Erythroblast (primary cell): ENCODE results near the gene PDCD1LG2.

ENCODE experiments used
- GATA1 ChIP-seq: IDR thresholded peaks from 2 replicates; pipeline ENCODE4 v1.6.1; 2011; ENCODE audit warnings: low read depth, mild to moderate bottlenecking, control low read depth, low read length, moderate library complexity
- POLR2A ChIP-seq: IDR thresholded peaks from 2 replicates; pipeline ENCODE4 v1.6.1; 2011; ENCODE audit warnings: mild to moderate bottlenecking, low read length

GRCh38 chr9:5612185-5612530 lies 101.8 kb downstream of the PDCD1LG2 start:
- TF ChIP-seq POLR2A (no peak), GATA1 (no peak)
